GM12801 (cell line): ENCODE data around the gene CITED4.

Experiments
- TF ChIP-seq, protein P1 (sequence below): IDR thresholded peaks from one replicate; pipeline ENCODE4 v1.5.1; 2011; ENCODE audit warnings: control low read depth; ENCODE audit not compliant: insufficient read length; ENCODE audit errors: extremely low read depth

Gene CITED4

DNA sequence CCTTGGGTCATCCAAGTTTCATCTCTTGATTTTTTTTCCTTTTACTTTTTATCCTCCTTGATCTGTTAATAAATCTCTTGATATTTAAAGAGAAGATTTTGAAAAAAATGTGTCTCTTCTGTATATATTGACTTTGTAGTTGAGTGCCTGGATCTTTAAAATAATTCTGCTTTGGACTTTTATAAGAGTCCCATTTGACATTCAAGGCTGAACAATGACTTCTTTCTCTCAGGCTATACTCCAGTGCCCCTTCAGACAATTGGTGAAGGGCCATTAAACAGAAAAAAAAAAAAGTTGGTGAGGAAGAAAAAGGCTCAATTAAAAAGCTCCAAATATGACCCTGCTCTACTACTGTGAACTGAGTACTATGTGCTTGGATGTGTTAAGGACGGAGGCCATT is 40.9 kb upstream of the CITED4 start:
- TF ChIP-seq, protein P1, sequence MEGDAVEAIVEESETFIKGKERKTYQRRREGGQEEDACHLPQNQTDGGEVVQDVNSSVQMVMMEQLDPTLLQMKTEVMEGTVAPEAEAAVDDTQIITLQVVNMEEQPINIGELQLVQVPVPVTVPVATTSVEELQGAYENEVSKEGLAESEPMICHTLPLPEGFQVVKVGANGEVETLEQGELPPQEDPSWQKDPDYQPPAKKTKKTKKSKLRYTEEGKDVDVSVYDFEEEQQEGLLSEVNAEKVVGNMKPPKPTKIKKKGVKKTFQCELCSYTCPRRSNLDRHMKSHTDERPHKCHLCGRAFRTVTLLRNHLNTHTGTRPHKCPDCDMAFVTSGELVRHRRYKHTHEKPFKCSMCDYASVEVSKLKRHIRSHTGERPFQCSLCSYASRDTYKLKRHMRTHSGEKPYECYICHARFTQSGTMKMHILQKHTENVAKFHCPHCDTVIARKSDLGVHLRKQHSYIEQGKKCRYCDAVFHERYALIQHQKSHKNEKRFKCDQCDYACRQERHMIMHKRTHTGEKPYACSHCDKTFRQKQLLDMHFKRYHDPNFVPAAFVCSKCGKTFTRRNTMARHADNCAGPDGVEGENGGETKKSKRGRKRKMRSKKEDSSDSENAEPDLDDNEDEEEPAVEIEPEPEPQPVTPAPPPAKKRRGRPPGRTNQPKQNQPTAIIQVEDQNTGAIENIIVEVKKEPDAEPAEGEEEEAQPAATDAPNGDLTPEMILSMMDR: no peak

GRCh38 chr1:40901886-40902852 is 40.0 kb upstream of the CITED4 start:
- TF ChIP-seq, protein P1: no peak

DNA sequence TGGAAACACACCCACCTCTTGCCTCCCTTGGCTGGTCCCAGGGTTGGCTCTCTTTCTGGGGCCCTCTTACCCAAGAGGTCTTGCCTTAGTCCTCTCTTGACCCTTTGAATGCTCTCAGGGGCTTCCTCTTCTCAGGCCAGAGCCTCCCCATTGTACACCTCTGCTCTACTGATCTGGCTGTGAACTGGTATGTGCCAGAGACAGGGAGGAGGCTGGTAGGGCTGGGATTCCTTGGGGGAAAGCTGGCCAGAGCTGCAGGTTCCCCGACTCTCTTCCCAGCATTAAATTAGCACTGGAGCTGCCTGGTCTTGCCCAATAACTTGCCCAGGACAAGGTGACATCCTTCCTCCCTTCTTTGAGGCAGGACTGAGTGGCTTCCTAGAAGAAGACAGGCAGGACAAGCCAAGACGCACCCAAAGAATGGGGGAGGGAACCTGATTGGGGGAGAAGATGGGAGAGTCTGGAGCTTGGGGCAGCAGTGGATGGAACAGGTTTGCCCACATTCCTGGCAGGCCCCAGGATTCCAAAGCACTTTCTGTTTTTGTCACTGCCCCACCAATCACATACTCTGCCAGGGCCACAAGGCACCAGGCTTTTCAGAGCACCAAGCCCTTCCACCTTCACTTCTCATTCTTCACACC is 37.2 kb upstream of the CITED4 start:
- TF ChIP-seq, protein P1: no peak

GRCh38 chr1:40898431-40898901 is 36.3 kb upstream of the CITED4 start:
- TF ChIP-seq, protein P1: no peak

GRCh38 chr1:40897513-40897912 is 35.4 kb upstream of the CITED4 start:
- TF ChIP-seq, protein P1: no peak

- TF ChIP-seq, protein P1: no peak
Observed at GRCh38 chr1:40896482-40896881, 34.3 kb upstream of the CITED4 start.

DNA sequence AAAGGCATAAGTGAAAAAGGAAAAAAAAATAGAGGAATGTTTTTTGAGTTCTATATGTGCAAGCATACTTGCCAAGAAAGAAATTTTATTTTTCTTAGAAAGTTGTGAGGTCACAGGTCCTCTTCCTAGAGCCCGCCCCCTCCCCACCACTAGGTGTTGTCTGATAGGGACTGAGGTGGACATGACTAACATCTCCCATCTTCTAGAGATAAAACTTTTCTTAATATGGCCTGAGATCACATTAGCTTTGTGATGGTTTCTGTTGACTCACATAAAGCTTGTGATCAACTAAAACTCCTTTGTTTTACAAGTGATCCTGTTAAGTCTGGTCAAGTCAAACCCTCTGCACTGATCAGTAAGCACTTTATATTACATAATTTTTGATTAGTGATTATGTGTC is 33.4 kb upstream of the CITED4 start:
- TF ChIP-seq, protein P1: no peak
